K562 (cell line): ENCODE data around the gene LIPH. TPM values are rescaled to one million over a fixed set of nuclear protein-coding genes. Genes with fewer than 3 reads are reported as not detected.

Source experiments
- HDAC3 ChIP-seq: fragments of 450-650 bp; IDR thresholded peaks from 2 replicates; pipeline ENCODE4 v1.6.1; 2018; ENCODE audit warnings: borderline replicate concordance, mild to moderate bottlenecking, moderate library complexity; ENCODE audit not compliant: partially characterized antibody
- HDGF ChIP-seq: fragments of 450-650 bp; IDR thresholded peaks from 2 replicates; pipeline ENCODE4 v1.6.1; 2016
- HINFP ChIP-seq: fragments of 450-650 bp; conservative IDR thresholded peaks from 2 replicates; pipeline ENCODE4 v1.6.1; 2016; ENCODE audit warnings: missing genetic modification characterization, low read depth, mild to moderate bottlenecking, control low read depth, missing compliant biosample characterization
- JUN ChIP-seq, 2 experiments: sonication (generic) in 1 of 2; formaldehyde crosslinking in 1 of 2; IDR thresholded peaks; 2 replicates each; pipeline versions ENCODE4 v1.6.1 to v1.8.0; 2012 to 2022; ENCODE audit warnings: borderline replicate concordance in 2 of 2, mild to moderate bottlenecking in 2 of 2, improper control_type of control experiment in 1 of 2, low read depth in 1 of 2, low read length in 1 of 2, missing genetic modification reagents in 1 of 2
- LARP7 ChIP-seq: fragments of 450-650 bp; IDR thresholded peaks from 2 replicates; pipeline ENCODE4 v1.6.1; 2016
- NCOA2 ChIP-seq, 2 experiments: fragments of 450-650 bp; IDR thresholded peaks; 2 replicates each; pipeline ENCODE4 v1.6.1; 2018; ENCODE audit warnings: mild to moderate bottlenecking in 2 of 2, moderate library complexity in 1 of 2; ENCODE audit not compliant: partially characterized antibody in 2 of 2
- NEUROD1 ChIP-seq: fragments of 150-350 bp; IDR thresholded peaks from 2 replicates; pipeline ENCODE4 v1.6.1; 2014; ENCODE audit warnings: borderline replicate concordance, low read length, low read depth; ENCODE audit not compliant: partially characterized antibody
- NR0B1 ChIP-seq: fragments of 450-650 bp; IDR thresholded peaks from one replicate; pipeline ENCODE4 v1.6.1; 2018; ENCODE audit warnings: mild to moderate bottlenecking, moderate library complexity; ENCODE audit not compliant: partially characterized antibody
- NR1H2 ChIP-seq: sonication (generic); formaldehyde crosslinking; IDR thresholded peaks from 2 replicates; pipeline ENCODE4 v1.4.0; 2020; ENCODE audit warnings: mild to moderate bottlenecking, missing genetic modification reagents
- NR3C1 ChIP-seq: sonication (generic); formaldehyde crosslinking; IDR thresholded peaks from 2 replicates; pipeline ENCODE4 v1.8.1; 2022; ENCODE audit warnings: missing genetic modification reagents
- NRF1 ChIP-seq, 2 experiments: fragments of 450-650 bp; IDR thresholded peaks in 1 of 2; conservative IDR thresholded peaks in 1 of 2; 2 replicates each; pipeline ENCODE4 v1.6.1; 2014; ENCODE audit warnings: mild to moderate bottlenecking in 2 of 2
- PTRF ChIP-seq: fragments of 450-650 bp; IDR thresholded peaks from 2 replicates; pipeline ENCODE4 v1.6.1; 2016; ENCODE audit warnings: mild to moderate bottlenecking, missing genetic modification characterization, missing compliant biosample characterization
- SIN3B ChIP-seq: fragments of 450-650 bp; IDR thresholded peaks from 2 replicates; pipeline ENCODE4 v1.6.1; 2017; ENCODE audit warnings: low read depth, mild to moderate bottlenecking, moderate library complexity
- STAT5B ChIP-seq: fragments of 250-450 bp; sonication (Bioruptor Pico); IDR thresholded peaks from 2 replicates; pipeline ENCODE4 v1.8.0; 2021; ENCODE audit warnings: mild to moderate bottlenecking, inconsistent platforms
- TRIM28 ChIP-seq: fragments of 450-650 bp; IDR thresholded peaks from 2 replicates; pipeline ENCODE4 v1.6.1; 2017
- ZNF124 ChIP-seq: sonication (generic); formaldehyde crosslinking; IDR thresholded peaks from 2 replicates; pipeline ENCODE4 v1.8.1; 2022; ENCODE audit warnings: missing genetic modification reagents
- ZNF197 ChIP-seq: fragments of 200-800 bp; sonication (Bioruptor generic); IDR thresholded peaks from 2 replicates; pipeline ENCODE4 v1.6.1; 2016; ENCODE audit warnings: low read depth, missing genetic modification characterization, missing compliant biosample characterization
- ZNF311 ChIP-seq: fragments of 250-450 bp; sonication (Bioruptor Pico); IDR thresholded peaks from 2 replicates; pipeline ENCODE4 v1.4.0; 2020; ENCODE audit warnings: mild to moderate bottlenecking, moderate library complexity
- ZNF354B ChIP-seq: fragments of 250-450 bp; sonication (Bioruptor Pico); IDR thresholded peaks from 2 replicates; pipeline ENCODE4 v1.4.0; 2020
- ZNF395 ChIP-seq: fragments of 200-800 bp; sonication (Bioruptor generic); IDR thresholded peaks from 2 replicates; pipeline ENCODE4 v1.6.1; 2017; ENCODE audit warnings: missing genetic modification characterization, missing compliant biosample characterization
- ZNF586 ChIP-seq: fragments of 450-650 bp; formaldehyde crosslinking; conservative IDR thresholded peaks from 2 replicates; pipeline ENCODE4 v1.4.0; 2020; ENCODE audit warnings: mild to moderate bottlenecking, moderate library complexity
- polyA plus RNA-seq, 8 experiments: library from polyadenylated mRNA; depleted of rRNA in 4 of 8; stranded (reverse) in 5 of 8; unstranded in 3 of 8; fragments of >200 nt; fragmentation: Nextera tagmentation in 2 of 8; fragmentation: Illumina TruSeq in 1 of 8; extraction: Ambion mirVana in 2 of 8; extraction: Trizol in 1 of 8; gene quantifications; 2 replicates each; pipeline versions ENCODE4 v1.2.1 to v1.2.3, GENCODE V29; 2011 to 2014; ENCODE audit warnings: inconsistent platforms in 1 of 8, missing spikeins in 1 of 8
- total RNA-seq, 7 experiments: library from RNA; depleted of rRNA in 6 of 7; stranded (reverse); fragments of >200 nt in 6 of 7; fragmentation: Illumina TruSeq in 2 of 7; extraction: Trizol in 2 of 7; gene quantifications; 2 replicates each; pipeline versions ENCODE4 v1.2.1 to v1.2.3, GENCODE V29; 2011 to 2021; ENCODE audit warnings: low replicate concordance in 1 of 7
- TF ChIP-seq, protein P1 (sequence below): IDR thresholded peaks from 2 replicates; pipeline ENCODE4 v1.6.1; 2012; ENCODE audit warnings: low read depth, low read length, improper control_type of control experiment, borderline replicate concordance
- TF ChIP-seq, protein P2 (sequence below): fragments of 250-450 bp; sonication (Bioruptor Pico); IDR thresholded peaks from 2 replicates; pipeline ENCODE4 v1.5.0; 2021

LIPH gene
- total and polyA plus RNA-seq, 9 of the 15 experiments (the other 6 are each of a cell fraction or from before 2014, with no cell fraction given): 0.73 to 1.8 (median 1.3) TPM

DNA sequence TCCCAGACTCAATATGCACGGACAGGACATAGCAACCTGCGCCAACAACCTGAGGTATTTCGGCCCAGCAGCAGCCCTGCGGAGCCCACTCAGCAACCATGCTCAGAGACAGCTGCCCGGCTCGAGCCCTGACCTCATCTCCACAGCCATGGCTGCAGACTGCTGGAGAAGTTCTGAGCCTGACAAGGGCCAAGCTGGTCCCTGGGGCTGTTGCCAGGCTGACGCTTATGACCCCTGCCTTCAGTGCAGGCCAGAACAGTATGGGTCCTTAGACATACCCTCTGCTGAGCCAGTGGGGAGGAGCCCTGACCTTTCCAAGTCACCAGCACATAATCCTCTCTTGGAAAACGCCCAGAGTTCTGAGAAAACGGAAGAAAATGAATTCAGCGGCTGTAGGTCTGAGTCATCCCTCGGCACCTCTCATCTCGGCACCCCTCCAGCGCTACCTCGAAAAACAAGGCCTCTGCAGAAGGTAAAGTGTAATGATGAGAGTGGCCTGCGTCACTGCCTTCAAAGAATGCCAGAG, 79.0 kb downstream of the LIPH start (continued):
- TF ChIP-seq NRF1 (conservative IDR thresholded peaks at IDR 0.05 in 1 of 2, IDR thresholded peaks at IDR 0.05 in 1 of 2) (peak; percentile 43 to 57; a peak in 2 of 4 replicates), STAT5B (CRISPR knock-in tag) (no peak), NR3C1 (CRISPR knock-in tag) (no peak), NR1H2 (CRISPR knock-in tag) (no peak), ZNF354B (CRISPR knock-in tag) (no peak), HDGF (0 out of 2 replicates have a peak, but pooled peaks have one; percentile 32), PTRF (tag) (no peak), NEUROD1 (peak; percentile 37), SIN3B (no peak), ZNF311 (CRISPR knock-in tag) (no peak), JUN (IDR thresholded peaks at IDR 0.05; ENCODE audit: borderline replicate concordance, low read depth, low read length) (peak; percentile 95), JUN (CRISPR knock-in tag; IDR thresholded peaks at IDR 0.05; ENCODE audit: borderline replicate concordance) (no peak), NCOA2 (IDR thresholded peaks at IDR 0.05; ENCODE audit: partially characterized antibody in 2 of 2) (no peak), HINFP (peak; percentile 49; the same call in 1 of the 2 replicates), ZNF395 (CRISPR knock-in tag) (no peak), ZNF124 (CRISPR knock-in tag) (no peak), HDAC3 (peak; percentile 27), TRIM28 (no peak), LARP7 (no peak), ZNF586 (no peak), ZNF197 (CRISPR knock-in tag) (0 out of 2 replicates have a peak, but pooled peaks have one; percentile 32), NR0B1 (no peak)
- TF ChIP-seq, protein P1, sequence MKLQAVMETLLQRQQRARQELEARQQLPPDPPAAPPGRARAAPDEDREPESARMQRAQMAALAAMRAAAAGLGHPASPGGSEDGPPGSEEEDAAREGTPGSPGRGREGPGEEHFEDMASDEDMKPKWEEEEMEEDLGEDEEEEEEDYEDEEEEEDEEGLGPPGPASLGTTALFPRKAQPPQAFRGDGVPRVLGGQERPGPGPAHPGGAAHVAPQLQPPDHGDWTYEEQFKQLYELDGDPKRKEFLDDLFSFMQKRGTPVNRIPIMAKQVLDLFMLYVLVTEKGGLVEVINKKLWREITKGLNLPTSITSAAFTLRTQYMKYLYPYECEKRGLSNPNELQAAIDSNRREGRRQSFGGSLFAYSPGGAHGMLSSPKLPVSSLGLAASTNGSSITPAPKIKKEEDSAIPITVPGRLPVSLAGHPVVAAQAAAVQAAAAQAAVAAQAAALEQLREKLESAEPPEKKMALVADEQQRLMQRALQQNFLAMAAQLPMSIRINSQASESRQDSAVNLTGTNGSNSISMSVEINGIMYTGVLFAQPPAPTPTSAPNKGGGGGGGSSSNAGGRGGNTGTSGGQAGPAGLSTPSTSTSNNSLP: no peak
- TF ChIP-seq, protein P2, sequence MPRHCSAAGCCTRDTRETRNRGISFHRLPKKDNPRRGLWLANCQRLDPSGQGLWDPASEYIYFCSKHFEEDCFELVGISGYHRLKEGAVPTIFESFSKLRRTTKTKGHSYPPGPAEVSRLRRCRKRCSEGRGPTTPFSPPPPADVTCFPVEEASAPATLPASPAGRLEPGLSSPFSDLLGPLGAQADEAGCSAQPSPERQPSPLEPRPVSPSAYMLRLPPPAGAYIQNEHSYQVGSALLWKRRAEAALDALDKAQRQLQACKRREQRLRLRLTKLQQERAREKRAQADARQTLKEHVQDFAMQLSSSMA (CRISPR knock-in tag): no peak
